GM18498 (cell line): ENCODE measurements around the gene ELF1.
"Not testable (repeated sequence)": the region's sequence is repeated elsewhere in the genome, so short reads cannot be mapped to it uniquely, and the experiment has no call there.

ENCODE experiments used
- ATAC-seq: cut with Tn5 transposase; IDR thresholded peaks from one replicate; pipeline ENCODE4 v1.9.1; 2021; ENCODE audit warnings: mild to moderate bottlenecking, moderate library complexity; ENCODE audit not compliant: unreplicated experiment

Gene ELF1

DNA sequence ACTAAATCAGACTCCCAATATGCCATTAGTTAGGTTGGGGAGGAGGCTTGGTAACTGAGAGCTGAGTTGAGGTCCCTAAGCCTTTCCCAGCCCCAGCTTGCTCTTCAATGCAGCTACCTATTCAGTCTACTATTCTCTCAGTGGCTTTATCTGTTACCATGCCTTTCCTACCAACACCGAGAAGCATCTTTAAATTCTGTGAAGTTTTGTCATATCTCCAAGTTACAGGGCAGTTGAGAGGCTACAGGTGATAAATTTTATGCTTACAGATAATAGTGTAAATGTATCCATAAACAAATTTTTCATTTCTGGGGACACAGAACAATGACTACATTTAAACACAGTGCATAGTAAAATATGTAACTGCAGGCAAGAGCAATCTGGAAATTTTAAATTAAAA is 110.6 kb downstream of the ELF1 start:
- ATAC-seq = no peak

DNA sequence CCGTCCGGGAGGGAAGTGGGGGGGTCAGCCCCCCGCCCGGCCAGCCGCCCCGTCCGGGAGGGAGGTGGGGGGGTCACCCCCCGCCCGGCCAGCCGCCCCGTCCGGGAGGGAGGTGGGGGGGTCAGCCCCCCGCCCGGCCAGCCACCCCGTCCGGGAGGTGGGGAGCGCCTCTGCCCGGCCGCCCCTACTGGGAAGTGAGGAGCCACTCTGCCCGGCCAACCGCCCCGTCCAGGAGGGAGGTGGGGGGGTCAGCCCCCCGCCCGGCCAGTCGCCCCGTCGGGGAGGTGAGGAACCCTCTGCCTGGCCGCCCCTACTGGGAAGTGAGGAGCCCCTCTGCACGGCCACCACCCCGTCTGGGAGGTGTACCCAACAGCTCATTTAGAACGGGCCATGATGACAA is 118.1 kb downstream of the ELF1 start:
- ATAC-seq = not testable (repeated sequence)

DNA sequence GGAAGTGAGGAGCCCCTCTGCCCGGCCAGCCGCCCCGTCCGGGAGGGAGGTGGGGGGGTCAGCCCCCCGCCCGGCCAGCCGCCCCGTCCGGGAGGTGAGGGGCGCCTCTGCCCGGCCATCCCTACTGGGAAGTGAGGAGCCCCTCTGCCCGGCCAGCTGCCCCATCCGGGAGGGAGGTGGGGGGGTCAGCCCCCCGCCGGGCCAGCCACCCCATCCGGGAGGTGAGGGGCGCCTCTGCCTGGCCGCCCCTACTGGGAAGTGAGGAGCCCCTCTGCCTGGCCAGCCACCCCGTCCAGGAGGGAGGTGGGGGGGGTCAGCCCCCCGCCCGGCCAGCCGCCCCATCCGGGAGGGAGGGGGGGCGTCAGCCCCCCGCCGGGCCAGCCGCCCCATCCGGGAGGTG is 118.5 kb downstream of the ELF1 start:
- not testable (repeated sequence) for ATAC-seq

DNA sequence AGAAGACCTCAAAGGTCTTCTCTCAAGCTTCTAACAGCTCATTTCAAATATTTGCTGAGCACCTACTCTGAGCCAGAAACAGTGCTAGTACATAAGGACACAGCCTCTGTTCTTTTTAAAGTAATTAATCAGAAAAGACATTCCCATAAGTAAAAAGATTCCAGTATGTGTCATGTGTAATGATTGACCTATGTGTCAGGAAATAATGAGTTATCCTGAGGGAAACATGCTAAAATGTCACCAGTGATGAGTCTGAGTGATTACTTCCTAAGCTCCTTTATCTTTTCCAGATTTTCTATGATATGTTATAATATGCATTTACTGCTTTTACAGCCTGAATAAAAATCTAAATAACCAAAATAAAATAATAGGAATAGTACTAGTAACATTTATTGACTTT is 122.1 kb downstream of the ELF1 start:
- no peak for ATAC-seq

DNA sequence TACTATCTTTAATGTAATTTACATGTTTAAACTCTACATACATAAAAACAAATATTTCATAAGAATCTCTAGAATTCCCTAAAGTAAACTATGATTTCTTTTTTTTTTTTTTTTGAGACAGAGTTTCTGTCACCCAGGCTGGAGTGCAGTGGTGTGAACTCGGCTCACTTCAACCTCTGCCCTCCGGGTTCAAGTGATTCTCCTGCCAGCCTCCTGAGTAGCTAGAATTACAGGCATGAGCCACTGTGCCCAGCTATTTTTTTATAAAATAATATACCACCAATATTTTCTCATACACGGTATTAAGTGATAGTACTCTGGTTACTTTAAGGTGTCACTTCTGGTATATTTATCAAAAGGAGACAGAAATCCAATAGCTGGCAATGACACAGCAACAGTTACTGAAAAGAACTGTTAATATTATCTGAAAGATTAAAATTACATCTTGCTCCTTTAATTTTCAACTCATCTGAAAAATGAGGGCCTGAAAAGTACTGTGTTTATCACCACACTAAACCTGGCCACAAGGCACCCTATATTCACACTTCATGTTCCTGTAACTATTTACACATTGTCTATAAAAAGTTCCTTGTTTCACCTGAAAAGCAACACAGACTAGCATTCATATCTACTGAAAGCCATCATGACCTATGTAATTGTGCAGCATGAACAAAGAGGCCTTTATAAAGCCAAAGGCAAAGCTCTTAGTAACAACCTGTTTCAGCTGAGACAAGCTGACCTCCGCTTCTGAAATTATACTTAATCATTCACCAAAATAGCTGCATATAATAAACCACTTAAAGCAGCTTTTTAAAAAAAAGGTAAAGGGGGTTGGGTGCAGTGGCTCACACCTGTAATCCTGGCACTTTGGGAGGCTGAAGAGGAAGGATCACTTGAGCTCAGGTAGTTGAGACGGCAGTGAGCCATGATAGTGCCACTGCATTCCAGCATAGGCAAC is 123.6 kb downstream of the ELF1 start:
- no peak for ATAC-seq

DNA sequence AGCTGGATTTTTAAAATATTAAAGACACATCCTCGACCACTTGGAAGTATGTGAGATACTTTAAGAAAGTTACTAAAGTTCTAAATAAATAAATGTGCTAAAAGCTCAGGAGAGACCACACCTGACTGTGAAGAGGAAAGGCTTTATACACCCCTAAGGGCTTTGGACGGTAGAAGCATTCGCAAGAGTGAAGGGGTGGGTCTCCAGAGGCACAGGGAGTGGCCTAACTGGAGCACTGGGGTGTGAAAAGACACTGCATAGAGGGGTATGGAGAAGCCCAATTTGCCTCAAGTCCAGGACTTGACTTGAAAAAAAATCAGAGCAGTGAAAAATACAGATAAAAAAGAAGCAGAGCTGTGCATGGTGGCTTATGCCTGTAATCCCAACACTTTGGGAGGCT is 125.5 kb downstream of the ELF1 start:
- ATAC-seq = not testable (repeated sequence)

- ATAC-seq = no peak
Observed at GRCh38 chr13:40886017-40886416, 133.1 kb downstream of the ELF1 start.

- ATAC-seq = not testable (repeated sequence)
Observed at GRCh38 chr13:40884175-40884574, 134.9 kb downstream of the ELF1 start.
